Stimulated activated CD8-positive, alpha-beta memory T cell treated with anti-CD3 and anti-CD28 coated beads, Interleukin-4, amount 100 ng/mL, for 4 hours (primary cell): ENCODE results near the gene BCAS3.
"Not testable (repeated sequence)": the region's sequence is repeated elsewhere in the genome, so short reads cannot be mapped to it uniquely, and the experiment has no call there.

Experiments used
- DNase-seq, 2 donors: peaks; one replicate each; pipeline ENCODE4 v3.0.0-alpha.2; 2020; ENCODE audit warnings: low read depth in 2 of 2, low spot score in 1 of 2

The BCAS3 gene

GRCh38 chr17:61122326-61122913, 444.8 kb downstream of the BCAS3 start:
- DNase-seq, result no peak

- DNase-seq, result no peak
These were observed 446.9 kb downstream of the BCAS3 start for GRCh38 chr17:61124562-61124961.

GRCh38 chr17:61126473-61127249, 449.0 kb downstream of the BCAS3 start:
- DNase-seq, result no peak

GRCh38 chr17:61127960-61128359, 450.3 kb downstream of the BCAS3 start:
- no peak for DNase-seq

- no peak for DNase-seq
These were observed 451.0 kb downstream of the BCAS3 start for GRCh38 chr17:61128661-61129115.

GRCh38 chr17:61129267-61130254, 451.9 kb downstream of the BCAS3 start:
- DNase-seq, result no peak

GRCh38 chr17:61130330-61130729, 452.7 kb downstream of the BCAS3 start:
- no peak for DNase-seq

- DNase-seq, result no peak
These were observed 453.9 kb downstream of the BCAS3 start for GRCh38 chr17:61131585-61131984.

- no peak for DNase-seq
These were observed 454.9 kb downstream of the BCAS3 start for GRCh38 chr17:61132524-61132923.

- DNase-seq, result no peak
These were observed 456.2 kb downstream of the BCAS3 start for GRCh38 chr17:61133853-61134252.

GRCh38 chr17:61134551-61135235, 457.0 kb downstream of the BCAS3 start:
- no peak for DNase-seq

- DNase-seq, result no peak
These were observed 458.1 kb downstream of the BCAS3 start for GRCh38 chr17:61135782-61136181.

- no peak for DNase-seq
These were observed 458.6 kb downstream of the BCAS3 start for GRCh38 chr17:61136296-61136695.

GRCh38 chr17:61139219-61139618, 461.6 kb downstream of the BCAS3 start:
- peak; percentile 3 to 12 for DNase-seq

- no peak for DNase-seq
These were observed 462.6 kb downstream of the BCAS3 start for GRCh38 chr17:61140081-61140786.

GRCh38 chr17:61143026-61143425, 465.4 kb downstream of the BCAS3 start:
- no peak for DNase-seq

- no peak for DNase-seq
These were observed 466.5 kb downstream of the BCAS3 start for GRCh38 chr17:61144137-61144536.

- DNase-seq, result no peak
These were observed 467.2 kb downstream of the BCAS3 start for GRCh38 chr17:61144617-61145564.

GRCh38 chr17:61146833-61147232, 469.2 kb downstream of the BCAS3 start:
- DNase-seq, result not testable (repeated sequence)
